Uterus (tissue), 2 donors: Measurements from ENCODE around the gene UBE2E1.

Experiments
- POLR2A ChIP-seq, 2 donors: fragments of 450-650 bp; IDR thresholded peaks; one replicate each; pipeline ENCODE4 v1.6.1; 2016; ENCODE audit warnings: antibody characterized with exemption in 2 of 2, mild to moderate bottlenecking in 1 of 2, moderate library complexity in 1 of 2
- TF ChIP-seq, protein P1 (sequence below), 4 experiments: fragments of 200-600 bp in 2 of 4; fragments of 450-650 bp in 2 of 4; sonication (generic) in 2 of 4; IDR thresholded peaks; one replicate each; pipeline ENCODE4 v1.5.1; 2016 to 2019; ENCODE audit warnings: antibody characterized with exemption in 4 of 4, mild to moderate bottlenecking in 2 of 4, moderate library complexity in 1 of 4

DNA sequence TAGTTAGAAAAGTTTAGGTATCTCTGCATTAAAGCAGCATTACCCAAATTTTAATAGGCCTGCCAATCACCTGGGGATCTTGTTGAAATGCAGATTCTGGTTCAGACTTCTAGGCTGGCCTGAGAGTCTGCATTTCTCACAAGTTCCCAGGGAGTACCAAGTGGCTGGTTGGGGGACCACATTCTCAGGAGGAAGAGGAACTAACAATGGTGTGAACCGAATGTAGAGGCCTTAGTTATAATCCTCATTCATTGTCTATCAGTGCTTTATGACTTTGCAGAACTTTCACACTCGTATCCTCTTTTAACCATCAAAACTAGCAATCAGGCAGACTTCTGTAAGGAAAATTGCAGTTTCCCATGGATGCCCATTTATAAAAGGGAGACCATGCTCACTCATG lies 38.2 kb upstream of the UBE2E1 start:
- TF ChIP-seq, protein P1, sequence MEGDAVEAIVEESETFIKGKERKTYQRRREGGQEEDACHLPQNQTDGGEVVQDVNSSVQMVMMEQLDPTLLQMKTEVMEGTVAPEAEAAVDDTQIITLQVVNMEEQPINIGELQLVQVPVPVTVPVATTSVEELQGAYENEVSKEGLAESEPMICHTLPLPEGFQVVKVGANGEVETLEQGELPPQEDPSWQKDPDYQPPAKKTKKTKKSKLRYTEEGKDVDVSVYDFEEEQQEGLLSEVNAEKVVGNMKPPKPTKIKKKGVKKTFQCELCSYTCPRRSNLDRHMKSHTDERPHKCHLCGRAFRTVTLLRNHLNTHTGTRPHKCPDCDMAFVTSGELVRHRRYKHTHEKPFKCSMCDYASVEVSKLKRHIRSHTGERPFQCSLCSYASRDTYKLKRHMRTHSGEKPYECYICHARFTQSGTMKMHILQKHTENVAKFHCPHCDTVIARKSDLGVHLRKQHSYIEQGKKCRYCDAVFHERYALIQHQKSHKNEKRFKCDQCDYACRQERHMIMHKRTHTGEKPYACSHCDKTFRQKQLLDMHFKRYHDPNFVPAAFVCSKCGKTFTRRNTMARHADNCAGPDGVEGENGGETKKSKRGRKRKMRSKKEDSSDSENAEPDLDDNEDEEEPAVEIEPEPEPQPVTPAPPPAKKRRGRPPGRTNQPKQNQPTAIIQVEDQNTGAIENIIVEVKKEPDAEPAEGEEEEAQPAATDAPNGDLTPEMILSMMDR (IDR thresholded peaks at IDR 0.05) = no peak
- TF ChIP-seq POLR2A (IDR thresholded peaks at IDR 0.05) = no peak
